AG09309 (cell line): ENCODE data around the gene LRRC23.

Experiments
- DNase-seq: peaks from one replicate; pipeline ENCODE4 v3.0.0-alpha.2; 2010; ENCODE audit warnings: low read depth
- H3K4me3 ChIP-seq: 2 replicates; pipeline ENCODE4 v1.5.1; 2011; ENCODE audit warnings: mild to moderate bottlenecking, low read depth, low read length, moderate library complexity; ENCODE audit not compliant: control insufficient read depth
- TF ChIP-seq, protein P1 (sequence below): IDR thresholded peaks from 2 replicates; pipeline ENCODE4 v1.5.1; 2011; ENCODE audit warnings: mild to moderate bottlenecking, low read depth, low read length, inconsistent platforms; ENCODE audit not compliant: insufficient read depth, control insufficient read depth; ENCODE audit errors: missing control alignments

LRRC23 gene

GRCh38 chr12:6947615-6948014, 43.0 kb downstream of the LRRC23 start:
- TF ChIP-seq, protein P1, sequence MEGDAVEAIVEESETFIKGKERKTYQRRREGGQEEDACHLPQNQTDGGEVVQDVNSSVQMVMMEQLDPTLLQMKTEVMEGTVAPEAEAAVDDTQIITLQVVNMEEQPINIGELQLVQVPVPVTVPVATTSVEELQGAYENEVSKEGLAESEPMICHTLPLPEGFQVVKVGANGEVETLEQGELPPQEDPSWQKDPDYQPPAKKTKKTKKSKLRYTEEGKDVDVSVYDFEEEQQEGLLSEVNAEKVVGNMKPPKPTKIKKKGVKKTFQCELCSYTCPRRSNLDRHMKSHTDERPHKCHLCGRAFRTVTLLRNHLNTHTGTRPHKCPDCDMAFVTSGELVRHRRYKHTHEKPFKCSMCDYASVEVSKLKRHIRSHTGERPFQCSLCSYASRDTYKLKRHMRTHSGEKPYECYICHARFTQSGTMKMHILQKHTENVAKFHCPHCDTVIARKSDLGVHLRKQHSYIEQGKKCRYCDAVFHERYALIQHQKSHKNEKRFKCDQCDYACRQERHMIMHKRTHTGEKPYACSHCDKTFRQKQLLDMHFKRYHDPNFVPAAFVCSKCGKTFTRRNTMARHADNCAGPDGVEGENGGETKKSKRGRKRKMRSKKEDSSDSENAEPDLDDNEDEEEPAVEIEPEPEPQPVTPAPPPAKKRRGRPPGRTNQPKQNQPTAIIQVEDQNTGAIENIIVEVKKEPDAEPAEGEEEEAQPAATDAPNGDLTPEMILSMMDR, result no peak
- DNase-seq, result no peak
- no peak overlapping the region for H3K4me3 ChIP-seq

GRCh38 chr12:6948873-6949594, 44.4 kb downstream of the LRRC23 start:
- DNase-seq, result no peak
- TF ChIP-seq, protein P1, result no peak
- no peak overlapping the region for H3K4me3 ChIP-seq

- H3K4me3 ChIP-seq, result no peak overlapping the region
- no peak for DNase-seq
- TF ChIP-seq, protein P1, result peak; percentile 17
Observed at GRCh38 chr12:6950401-6950801, 45.8 kb downstream of the LRRC23 start.

DNA sequence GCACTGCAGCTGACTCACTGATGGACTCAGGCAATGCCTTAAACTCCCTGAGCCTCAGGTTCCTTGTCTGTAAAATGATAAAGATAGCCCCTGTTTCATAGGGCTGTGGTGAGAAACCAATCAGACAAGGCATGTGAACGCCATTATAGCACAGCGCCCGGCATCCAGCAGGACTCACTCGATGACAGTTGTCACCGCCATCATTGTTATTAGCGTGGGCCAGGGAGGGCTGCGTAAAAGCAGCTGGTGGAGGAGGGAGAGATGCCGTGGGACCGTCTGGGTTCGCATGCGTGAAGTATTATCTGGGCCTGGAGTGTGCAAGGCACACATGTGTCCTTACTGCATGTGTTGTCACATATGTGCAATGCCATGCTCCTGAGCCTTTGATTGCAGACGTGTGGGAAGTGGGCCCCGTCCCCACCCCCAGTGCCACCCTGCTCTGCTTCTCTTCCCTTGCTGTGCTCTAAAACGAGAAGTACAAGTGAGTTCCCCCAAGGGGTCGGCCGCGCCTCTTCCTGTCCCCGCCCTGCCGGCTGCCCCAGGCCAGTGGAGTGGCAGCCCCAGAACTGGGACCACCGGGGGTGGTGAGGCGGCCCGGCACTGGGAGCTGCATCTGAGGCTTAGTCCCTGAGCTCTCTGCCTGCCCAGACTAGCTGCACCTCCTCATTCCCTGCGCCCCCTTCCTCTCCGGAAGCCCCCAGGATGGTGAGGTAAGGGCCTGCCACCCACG, 46.4 kb downstream of the LRRC23 start, which contains the start of gene PTPN6:
Gene PTPN6 (plus strand): TSS at position 546 of the 730 bp plus-strand sequence. CDS start 157 bp downstream, at position 703.
- DNase-seq, result no peak
- H3K4me3 ChIP-seq, result no peak within 1 kb of the TSS
- TF ChIP-seq, protein P1, result no peak

DNA sequence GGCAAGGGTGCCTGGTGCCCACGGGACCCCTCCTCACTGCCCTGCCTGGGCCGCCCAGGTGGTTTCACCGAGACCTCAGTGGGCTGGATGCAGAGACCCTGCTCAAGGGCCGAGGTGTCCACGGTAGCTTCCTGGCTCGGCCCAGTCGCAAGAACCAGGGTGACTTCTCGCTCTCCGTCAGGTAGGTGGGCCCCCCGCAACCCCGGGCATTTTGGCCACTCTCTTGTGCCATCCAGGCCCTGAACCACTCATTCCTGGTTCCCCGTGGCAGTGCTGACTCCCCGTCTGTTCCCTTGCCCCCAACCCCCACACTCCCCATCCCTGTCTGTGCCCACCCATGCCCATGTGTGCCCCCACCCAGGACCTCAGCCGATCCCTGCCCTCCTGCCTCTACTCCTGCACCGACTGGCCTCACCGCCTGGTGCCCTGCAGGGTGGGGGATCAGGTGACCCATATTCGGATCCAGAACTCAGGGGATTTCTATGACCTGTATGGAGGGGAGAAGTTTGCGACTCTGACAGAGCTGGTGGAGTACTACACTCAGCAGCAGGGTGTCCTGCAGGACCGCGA, 47.0 kb downstream of the LRRC23 start:
- H3K4me3 ChIP-seq, result no peak overlapping the region
- TF ChIP-seq, protein P1, result no peak
- no peak for DNase-seq

DNA sequence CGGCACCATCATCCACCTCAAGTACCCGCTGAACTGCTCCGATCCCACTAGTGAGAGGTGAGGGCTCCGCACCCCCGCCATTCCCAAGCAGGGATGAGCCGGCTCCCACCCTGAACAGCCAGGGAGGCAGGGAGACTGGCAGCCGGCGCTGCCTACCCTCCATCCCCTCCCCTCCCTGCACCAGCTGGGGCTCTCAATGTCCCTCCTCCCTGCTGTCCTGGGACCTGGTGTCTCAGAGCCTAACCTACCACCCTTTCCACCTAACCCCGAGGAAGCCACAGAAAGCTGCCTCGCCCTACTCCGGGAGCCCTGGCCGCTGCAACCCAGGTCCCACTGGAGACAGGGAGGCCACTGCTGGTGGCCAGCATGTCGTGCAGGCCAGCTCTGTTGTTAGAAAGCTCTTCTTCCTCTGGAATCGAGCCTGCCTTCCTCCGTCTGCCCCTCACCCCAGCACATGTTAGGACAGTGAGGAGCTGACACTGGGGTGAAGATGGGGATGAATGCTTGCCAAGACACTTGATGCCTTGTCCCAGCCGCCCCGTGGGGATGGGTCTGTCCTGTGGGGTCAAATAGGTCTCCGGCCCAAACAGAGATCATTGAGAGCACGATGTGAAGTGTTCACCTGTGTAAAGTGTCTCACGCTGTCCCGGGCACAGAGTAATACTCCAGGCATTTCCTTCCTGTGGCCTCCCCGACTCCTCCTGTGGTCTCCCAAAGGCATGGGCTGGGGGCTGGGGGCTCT, 47.7 kb downstream of the LRRC23 start:
- TF ChIP-seq, protein P1, result no peak
- no peak overlapping the region for H3K4me3 ChIP-seq
- DNase-seq, result no peak
